Erythroblast (primary cell): ENCODE measurements around the gene DNAI2.

ENCODE experiments used
- GATA1 ChIP-seq: IDR thresholded peaks from 2 replicates; pipeline ENCODE4 v1.6.1; 2011; ENCODE audit warnings: low read depth, mild to moderate bottlenecking, control low read depth, low read length, moderate library complexity
- POLR2A ChIP-seq: IDR thresholded peaks from 2 replicates; pipeline ENCODE4 v1.6.1; 2011; ENCODE audit warnings: mild to moderate bottlenecking, low read length

DNA sequence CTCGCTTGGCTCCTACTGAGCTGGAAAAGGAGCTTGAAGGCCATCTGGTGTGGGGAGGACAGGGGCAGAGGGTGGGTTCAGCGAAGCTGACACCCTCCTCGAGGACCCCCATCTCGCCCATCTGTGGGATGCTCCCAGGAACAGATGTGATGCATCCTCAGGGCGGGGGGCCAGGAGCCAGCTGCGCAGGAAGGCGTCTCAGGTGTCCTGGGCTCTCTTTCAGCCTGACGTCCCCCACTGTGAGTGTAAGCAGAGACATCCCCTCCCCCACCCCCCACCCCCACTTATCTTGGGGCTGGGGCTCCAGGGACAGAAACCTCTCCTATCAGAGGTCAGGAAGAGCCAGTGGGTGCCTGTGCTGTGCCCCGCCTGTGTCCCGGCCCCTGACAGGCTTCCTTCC is 68.2 kb downstream of the DNAI2 start:
- TF ChIP-seq POLR2A = no peak
- TF ChIP-seq GATA1 = no peak
